Measurements from ENCODE around the gene ODAD2.

Gene ODAD2

DNA sequence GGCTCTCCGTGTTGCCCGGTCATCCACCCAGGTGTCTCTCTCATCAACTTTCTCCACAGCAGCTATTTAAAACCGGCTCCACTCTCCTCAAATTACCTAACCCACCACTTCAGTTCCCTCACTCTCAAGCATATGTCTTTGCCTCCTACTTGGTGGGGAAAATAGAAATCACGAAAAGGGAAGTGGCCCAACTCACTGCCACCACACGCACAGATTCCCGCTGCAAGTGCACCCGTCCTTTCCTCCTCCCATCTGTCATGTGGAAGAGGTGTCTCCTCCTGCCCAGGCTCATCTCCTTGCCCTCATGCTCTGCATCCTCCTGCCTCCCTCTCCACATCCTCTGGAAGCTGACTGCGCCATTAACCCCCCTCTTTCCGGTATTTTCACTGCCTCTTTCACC, 172.5 kb downstream of the ODAD2 start:
- no peak overlapping the region for H3K4me3 ChIP-seq (ENCODE audit: low read depth, low read length)
- TF ChIP-seq CTCF (conservative IDR thresholded peaks at IDR 0.05; ENCODE audit: low read depth, low read length): no peak
- DNase-seq (ENCODE audit: low read depth): no peak

DNA sequence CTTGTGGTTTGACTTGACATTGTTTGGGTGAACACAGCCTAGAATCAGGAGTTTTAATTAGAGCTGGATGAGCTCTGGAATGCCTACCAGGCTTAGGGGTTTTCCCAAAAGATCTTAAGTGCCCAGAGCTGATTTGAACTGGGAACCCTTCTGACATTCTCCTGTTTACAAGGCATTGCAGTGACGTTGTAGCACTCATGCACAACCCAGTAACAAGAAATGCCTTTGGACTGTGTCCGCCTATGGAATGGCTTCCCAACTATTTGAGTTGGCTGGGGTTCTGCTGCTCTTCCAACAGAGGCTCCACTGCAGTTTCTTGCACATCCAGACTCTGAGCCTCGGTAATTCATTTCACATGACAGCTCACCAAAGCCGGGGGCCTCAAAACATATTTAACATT, 176.6 kb downstream of the ODAD2 start:
- H3K4me3 ChIP-seq (ENCODE audit: low read depth, low read length): no peak overlapping the region
- peak; percentile 2 for DNase-seq (ENCODE audit: low read depth)
- no peak for TF ChIP-seq CTCF (conservative IDR thresholded peaks at IDR 0.05; ENCODE audit: low read depth, low read length)

- no peak overlapping the region for H3K4me3 ChIP-seq (ENCODE audit: low read depth, low read length)
- TF ChIP-seq CTCF (conservative IDR thresholded peaks at IDR 0.05; ENCODE audit: low read depth, low read length): no peak
- no peak for DNase-seq (ENCODE audit: low read depth)
Measured at GRCh38 chr10:27820637-27821036, 178.2 kb downstream of the ODAD2 start.

- TF ChIP-seq CTCF (conservative IDR thresholded peaks at IDR 0.05; ENCODE audit: low read depth, low read length): no peak
- DNase-seq (ENCODE audit: low read depth): peak; percentile 17
- no peak overlapping the region for H3K4me3 ChIP-seq (ENCODE audit: low read depth, low read length)
Measured at GRCh38 chr10:27819781-27820531, 178.9 kb downstream of the ODAD2 start.

DNA sequence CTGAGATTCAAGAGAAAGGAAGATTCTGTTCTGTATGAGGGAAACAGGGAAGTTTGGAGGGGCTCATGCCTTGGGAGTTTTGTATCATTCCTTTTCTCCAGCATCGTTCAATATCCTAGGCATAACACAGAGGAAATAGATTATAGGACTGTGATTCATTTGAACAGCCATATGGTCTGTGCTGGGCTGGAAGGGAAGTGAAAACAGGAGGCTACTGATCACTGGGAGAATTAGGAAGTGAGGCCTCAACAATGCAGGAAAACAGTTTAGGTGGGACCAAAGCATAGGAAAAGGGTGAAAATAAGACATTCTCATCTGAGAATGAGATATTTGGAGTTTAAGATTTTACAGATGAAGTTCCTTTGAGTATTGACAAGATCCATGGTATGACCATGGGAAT, 182.6 kb downstream of the ODAD2 start:
- DNase-seq (ENCODE audit: low read depth): no peak
- TF ChIP-seq CTCF (conservative IDR thresholded peaks at IDR 0.05; ENCODE audit: low read depth, low read length): no peak
- no peak overlapping the region for H3K4me3 ChIP-seq (ENCODE audit: low read depth, low read length)

DNA sequence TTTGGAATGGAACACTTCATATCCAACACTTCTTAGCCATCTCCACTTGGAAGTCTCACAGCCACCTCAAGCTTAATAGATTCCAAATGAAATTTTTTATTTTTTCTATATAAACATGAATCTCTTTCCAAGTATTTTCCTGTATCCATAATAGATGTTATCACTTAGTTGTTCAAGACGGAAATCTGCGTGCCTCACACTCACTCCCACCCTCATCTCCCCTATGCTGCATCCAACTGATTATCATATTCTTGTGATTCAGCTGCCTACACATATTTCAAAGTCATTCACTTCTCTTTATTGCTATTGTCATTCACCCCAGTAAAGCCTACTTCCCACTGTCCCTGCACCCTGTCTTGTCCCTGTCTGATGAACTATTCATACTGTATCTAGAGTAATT, 183.0 kb downstream of the ODAD2 start:
- no peak for TF ChIP-seq CTCF (conservative IDR thresholded peaks at IDR 0.05; ENCODE audit: low read depth, low read length)
- no peak overlapping the region for H3K4me3 ChIP-seq (ENCODE audit: low read depth, low read length)
- DNase-seq (ENCODE audit: low read depth): no peak

DNA sequence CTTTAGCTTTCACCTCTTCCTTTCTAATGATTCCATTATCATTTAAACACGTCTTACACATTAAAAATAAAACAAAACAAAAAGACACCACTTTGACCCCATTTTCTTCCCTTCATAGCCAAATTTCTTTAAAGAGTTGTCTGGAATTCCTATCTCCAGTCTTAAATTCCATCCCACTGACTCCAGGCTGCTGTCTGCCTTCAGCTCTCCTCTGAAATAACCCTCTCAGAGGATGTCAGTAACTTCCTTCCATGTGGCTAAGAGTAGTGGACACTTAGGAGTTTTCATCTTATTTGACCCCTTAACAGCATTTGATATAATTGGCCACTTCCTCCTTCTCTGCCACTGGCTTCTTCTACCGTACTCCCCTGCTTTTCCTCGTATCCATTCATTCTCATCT, 183.6 kb downstream of the ODAD2 start:
- no peak for TF ChIP-seq CTCF (conservative IDR thresholded peaks at IDR 0.05; ENCODE audit: low read depth, low read length)
- DNase-seq (ENCODE audit: low read depth): no peak

More for the DNA sequence above, 183.6 kb downstream of the ODAD2 start:
- H3K4me3 ChIP-seq (ENCODE audit: low read depth, low read length): no peak overlapping the region
